Purkinje cell (primary cell): ENCODE measurements around the gene TMEM215. TPM values are rescaled to one million over a fixed set of nuclear protein-coding genes. Genes with fewer than 3 reads are reported as not detected.

ENCODE experiments used
- polyA plus RNA-seq: library from polyadenylated mRNA; unstranded; fragments of >200 nt; fragmentation: Nextera tagmentation; gene quantifications from 2 replicates; pipeline ENCODE4 v1.2.1, GENCODE V29; 2014

The TMEM215 gene
- polyA plus RNA-seq: 0.69 TPM in 1 of 2 replicates, not detected in the other

DNA sequence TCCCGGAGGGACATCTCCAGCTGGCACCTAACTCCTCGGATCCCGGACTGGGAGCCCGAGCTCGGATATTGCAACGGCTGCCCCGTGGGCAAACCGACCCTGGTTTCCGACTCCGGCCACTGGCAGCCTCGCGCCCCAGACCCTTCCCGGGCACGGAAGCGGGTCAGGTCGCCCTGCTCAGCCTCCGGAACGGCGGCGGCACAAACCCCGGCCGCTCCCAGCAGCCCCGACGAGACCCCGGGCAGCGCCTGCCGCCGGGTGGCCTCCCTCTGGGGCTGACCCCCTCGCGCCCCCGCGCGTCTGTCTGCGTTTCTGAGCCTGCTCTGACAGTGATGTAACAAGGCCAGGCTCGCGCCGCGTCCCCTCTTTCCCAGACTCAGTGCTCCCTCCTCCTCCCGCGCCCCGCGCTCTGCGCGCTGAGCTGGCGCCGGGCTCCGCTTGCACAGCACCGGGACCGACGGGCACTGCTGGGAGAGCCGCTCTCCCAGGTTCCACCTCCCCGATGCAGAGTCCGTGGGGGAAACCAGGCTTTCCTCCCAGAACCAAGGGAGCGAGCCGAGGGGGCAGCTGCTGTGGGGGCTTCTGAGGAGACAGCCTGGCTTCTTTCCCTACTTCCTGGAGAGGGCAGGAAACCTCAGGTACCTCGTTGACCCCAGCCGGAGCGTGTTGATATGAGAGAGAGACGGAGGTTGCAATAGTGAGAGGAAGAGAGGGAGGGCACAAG lies at the start of gene TMEM215:
Gene TMEM215, plus strand, starts transcription at position 373 of the 724 bp plus-strand sequence. CDS start 644 bp downstream, outside the sequence.

Other genes starting within 250 kb of the TMEM215 start
- gene SMIM27, start 231.2 kb upstream of the TMEM215 start, polyA plus RNA-seq: 42.3 and 74.6 TPM in 2 replicates
- 14.9 and 15.0 TPM in 2 replicates for gene TOPORS, start 231.0 kb upstream of the TMEM215 start, polyA plus RNA-seq
- 566 and 643 TPM in 2 replicates for gene NDUFB6, start 210.4 kb upstream of the TMEM215 start, polyA plus RNA-seq
- not detected in 2 replicates for gene TAF1L, start 147.9 kb upstream of the TMEM215 start, polyA plus RNA-seq
- 34.7 and 40.7 TPM in 2 replicates for gene APTX, start 218.1 kb downstream of the TMEM215 start, polyA plus RNA-seq
- 234 and 259 TPM in 2 replicates for gene DNAJA1, start 241.7 kb downstream of the TMEM215 start, polyA plus RNA-seq